Jurkat, Clone E6-1 (cell line): ENCODE results near the gene HAUS3. TPM values are rescaled to one million over a fixed set of nuclear protein-coding genes. Genes with fewer than 3 reads are reported as not detected.

Experiments
- DNase-seq: peaks from one replicate; pipeline ENCODE4 v3.0.0-alpha.2; 2011; ENCODE audit warnings: low read depth, low spot score
- H3K4me3 ChIP-seq: 2 replicates; pipeline ENCODE4 v1.5.1; 2011; ENCODE audit warnings: mild to moderate bottlenecking, low read length, control low read depth, moderate library complexity
- polyA plus RNA-seq: library from polyadenylated mRNA; unstranded; fragments of >200 nt; gene quantifications from one replicate; pipeline ENCODE4 v1.2.1, GENCODE V29; 2012; ENCODE audit warnings: missing spikeins; ENCODE audit not compliant: insufficient read length, insufficient read depth

The HAUS3 gene, protein sequence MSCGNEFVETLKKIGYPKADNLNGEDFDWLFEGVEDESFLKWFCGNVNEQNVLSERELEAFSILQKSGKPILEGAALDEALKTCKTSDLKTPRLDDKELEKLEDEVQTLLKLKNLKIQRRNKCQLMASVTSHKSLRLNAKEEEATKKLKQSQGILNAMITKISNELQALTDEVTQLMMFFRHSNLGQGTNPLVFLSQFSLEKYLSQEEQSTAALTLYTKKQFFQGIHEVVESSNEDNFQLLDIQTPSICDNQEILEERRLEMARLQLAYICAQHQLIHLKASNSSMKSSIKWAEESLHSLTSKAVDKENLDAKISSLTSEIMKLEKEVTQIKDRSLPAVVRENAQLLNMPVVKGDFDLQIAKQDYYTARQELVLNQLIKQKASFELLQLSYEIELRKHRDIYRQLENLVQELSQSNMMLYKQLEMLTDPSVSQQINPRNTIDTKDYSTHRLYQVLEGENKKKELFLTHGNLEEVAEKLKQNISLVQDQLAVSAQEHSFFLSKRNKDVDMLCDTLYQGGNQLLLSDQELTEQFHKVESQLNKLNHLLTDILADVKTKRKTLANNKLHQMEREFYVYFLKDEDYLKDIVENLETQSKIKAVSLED
- polyA plus RNA-seq: 12.1 TPM

DNA sequence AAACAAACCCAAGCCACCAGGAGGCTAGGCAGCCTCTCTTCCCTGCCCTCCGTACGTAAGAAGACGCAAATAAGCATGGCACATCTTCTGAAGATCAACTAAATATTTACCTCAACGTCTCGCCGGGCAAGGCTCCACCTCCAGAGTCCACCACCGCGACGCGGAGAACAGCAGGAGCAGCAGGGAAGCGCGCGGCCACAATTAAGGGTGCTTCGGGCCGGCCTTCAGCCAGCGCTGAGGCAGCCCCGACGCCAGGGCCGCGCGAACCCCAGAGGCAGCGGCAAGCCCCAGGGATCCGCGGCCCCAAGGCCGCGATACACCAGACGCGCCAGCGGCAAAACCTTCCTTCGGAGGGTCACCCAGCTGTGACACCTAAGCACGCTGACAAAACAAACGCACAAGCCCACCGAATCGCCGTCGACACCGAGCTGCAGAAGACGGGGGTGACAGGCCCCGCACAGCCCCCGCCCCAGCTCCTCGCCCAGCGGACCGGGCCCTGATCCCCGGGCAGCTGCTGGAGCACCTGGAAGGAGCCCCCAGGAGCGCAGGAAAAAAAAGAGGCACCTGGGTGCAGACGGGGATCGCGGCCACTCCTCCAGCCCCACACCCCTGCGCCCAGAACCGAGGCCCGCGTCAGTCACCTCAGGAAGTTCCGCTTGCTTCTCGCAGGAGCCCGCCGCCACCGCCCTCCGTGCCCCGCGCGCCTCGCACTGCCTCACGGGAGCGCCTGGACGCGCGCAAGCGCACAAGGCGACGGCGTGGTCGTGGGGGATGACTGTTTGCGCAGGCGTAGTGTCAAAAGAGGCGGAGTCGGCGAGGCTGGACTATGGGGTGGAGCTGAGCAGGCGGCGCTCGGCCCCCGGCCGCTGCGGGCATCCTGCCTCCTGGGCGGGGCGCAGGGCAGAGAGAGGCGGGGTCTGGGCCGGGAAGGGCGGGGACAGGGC lies at the start of gene HAUS3, which contains the start of gene POLN:
Gene HAUS3 (minus strand): TSS at position 712 of the 944 bp plus-strand sequence. CDS start 1,175 bp downstream, outside the sequence.
Gene POLN (minus strand): TSS at position 712 of the 944 bp plus-strand sequence. CDS start 12,890 bp downstream, outside the sequence.
- H3K4me3 ChIP-seq: peak within 1 kb of the TSS; percentile 89
- DNase-seq: peak; percentile 95

DNA sequence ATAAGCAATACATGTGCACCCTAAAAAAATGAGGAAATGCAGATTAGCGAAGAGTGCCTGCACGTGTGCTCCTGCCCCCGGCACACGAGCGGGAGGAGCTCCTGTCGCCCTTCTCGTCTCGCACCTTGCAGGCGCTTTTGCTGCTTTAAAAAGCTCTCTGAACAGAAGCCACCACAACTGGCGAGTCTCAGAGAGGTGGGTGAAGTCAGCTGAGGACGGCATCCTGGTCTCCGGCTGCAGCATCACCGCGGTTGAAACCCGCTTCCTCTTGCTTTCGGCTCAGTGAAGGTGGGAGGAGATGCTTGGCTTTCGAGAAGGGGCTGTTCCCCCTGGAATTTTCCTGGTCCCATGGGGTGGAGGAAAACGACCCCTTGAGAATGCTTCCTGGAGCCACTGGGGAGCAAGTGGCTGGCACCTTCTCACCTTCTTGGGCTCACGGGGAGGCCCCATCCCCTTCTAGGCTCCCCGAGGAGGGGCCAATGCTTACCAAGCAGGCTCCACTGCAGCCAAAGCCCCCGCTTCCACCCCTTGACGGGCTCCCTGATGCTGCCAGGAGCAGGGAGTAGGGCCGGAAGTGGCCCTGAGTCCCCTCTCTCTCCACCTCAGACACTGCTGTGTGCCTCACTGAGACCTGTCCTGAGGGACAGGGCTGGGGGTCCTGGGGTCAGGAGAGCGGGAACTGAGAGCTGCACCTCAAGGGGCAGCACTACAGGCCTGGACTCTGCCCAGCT lies 49.2 kb upstream of the HAUS3 start:
- DNase-seq: peak; percentile 93

DNA sequence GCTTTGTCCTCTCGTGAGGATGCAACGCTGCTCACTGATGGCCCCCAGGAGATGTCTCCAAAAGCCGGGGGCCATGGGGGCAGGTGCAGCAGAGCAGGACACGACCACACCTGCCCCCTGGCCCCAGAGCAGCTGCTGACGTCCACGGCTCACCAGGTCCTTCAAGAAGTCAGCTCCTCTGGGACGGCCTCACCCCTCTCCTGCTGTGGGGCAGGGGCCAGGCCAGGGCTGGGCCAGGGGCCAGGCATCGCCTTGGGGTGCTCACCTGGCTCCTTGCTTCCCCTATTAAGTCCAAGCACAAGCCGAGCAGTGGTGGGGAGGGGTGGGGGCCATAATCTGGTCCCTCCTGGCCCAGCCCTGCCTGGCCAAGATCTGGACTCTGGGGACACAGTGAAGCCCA lies 48.6 kb upstream of the HAUS3 start:
- DNase-seq: no peak
- H3K4me3 ChIP-seq: no peak overlapping the region

More for the DNA sequence above, 49.2 kb upstream of the HAUS3 start:
- peak overlapping the region; percentile 13; the same call in 1 of the 2 replicates for H3K4me3 ChIP-seq

DNA sequence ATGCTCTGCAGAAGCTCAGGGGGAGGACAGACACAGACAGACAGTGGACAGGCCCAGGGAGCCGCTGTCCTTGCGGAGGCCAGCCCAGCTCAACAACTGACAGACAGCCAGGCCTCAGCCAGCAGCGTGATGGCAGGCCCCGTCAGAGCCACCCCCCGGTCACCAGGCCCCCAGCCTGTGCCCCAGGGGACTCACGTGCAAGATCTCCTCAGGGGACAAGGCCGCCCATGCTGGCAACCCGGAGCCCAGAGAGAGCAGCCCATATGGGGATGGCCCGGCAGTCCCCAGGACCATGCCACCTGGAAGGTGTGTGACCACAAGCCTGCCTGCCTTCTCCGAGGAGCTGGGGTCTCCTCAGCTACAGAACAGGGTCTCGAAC lies 48.0 kb upstream of the HAUS3 start:
- no peak for DNase-seq
- no peak overlapping the region for H3K4me3 ChIP-seq

DNA sequence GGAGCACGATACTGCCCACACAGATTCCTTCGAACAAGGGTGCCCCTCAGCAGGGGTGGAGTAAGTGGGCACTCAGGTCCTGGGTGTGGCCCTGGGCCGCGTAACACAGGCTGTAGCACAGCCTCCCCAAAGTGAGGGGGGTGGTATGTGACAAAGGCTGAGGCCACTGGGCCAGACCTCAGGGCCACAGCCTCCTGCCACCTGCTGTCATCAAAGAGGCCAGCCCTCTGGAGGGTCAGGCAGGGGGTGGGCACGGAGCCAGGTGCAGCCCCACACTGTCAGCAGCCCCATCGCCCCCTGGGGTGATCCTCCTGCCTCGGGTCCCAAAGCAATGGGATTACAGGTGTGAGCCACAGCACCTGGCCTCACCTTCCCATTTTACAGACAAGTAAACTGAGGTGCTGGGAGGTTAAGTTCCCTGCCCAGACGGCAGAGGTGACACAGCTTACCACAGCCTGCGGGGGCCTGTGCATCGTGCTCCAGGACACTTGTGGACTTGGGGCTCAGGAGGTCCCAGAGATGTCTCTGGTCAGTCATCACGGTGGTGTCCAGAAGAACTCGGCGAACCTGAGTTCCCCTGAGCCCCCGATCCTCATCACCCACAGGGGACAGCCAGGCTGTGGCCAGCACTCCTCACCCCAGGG lies 47.5 kb upstream of the HAUS3 start:
- DNase-seq: no peak
- H3K4me3 ChIP-seq: no peak overlapping the region

DNA sequence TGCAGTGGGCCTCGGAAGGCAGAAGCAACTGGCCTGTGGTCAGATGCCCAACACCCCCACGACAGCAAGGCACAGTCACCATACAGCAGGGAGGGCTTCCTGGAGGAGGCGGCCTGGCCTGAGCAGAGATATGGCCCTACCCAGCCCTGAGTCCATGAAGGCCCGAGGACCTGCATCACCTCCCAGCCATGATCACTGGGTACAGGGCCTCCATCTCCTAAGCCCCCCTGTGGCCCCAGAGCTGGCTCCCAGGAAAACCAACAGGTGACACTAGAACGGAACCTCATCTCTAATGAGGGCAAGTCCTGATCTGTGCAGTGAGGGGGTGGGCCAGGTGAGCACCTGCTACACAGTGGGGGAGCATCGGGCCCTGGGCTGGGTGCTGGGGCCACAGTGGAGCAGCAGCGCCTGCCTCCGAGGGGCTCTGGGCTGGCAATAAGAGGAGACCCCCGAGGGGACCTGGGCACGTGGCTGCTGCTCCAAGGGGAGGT lies 46.2 kb upstream of the HAUS3 start:
- DNase-seq: no peak
- no peak overlapping the region for H3K4me3 ChIP-seq

DNA sequence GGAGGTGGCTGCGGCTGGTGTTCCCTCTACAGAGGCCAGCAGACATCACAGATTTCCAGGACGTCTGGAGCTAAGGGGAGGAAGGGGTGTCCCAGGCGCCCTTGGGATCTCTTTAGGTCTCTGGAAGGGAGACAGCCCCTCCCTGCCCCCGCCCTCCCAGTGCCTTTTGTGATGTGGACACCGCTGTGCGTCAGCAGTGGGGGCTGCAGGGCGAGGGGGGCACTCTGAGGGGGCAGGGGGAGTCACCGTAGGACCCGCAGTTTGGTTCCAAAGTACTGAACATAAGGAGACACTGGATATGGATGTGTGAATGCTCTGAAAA lies 45.6 kb upstream of the HAUS3 start:
- H3K4me3 ChIP-seq: no peak overlapping the region
- DNase-seq: no peak

DNA sequence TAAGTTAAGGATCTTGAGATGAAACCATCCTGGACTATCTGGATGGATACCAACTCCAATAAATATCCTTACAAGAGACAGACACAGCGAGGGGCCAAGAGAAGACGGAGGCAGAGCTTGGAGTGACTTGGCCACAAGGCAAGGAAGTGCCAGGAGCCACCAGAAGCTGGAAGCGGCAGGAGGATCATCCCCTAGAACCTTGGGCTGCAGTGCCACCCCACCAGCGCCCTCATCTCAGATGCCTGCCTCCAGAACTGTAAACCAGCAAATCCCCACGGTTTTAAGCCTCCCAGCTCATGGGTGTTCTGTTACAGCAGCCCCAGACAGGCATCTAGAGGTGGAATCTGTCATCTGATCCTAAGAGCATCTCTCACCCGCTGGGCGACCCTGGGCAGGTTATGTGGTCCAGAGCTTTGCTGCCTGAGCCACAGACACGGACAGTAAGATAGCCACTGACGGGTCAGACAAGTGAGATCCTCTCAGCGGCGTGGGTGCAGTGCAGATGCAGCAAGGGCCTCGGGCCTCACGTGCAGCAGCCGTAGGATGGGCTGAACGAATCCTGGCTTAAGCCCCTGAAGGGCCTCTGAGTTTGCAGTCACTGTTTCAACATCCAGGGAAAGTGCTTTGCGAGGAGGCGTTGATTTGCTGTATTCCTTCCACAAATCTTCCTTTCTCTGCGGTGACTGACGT lies 45.1 kb upstream of the HAUS3 start:
- DNase-seq: no peak
- no peak overlapping the region for H3K4me3 ChIP-seq

DNA sequence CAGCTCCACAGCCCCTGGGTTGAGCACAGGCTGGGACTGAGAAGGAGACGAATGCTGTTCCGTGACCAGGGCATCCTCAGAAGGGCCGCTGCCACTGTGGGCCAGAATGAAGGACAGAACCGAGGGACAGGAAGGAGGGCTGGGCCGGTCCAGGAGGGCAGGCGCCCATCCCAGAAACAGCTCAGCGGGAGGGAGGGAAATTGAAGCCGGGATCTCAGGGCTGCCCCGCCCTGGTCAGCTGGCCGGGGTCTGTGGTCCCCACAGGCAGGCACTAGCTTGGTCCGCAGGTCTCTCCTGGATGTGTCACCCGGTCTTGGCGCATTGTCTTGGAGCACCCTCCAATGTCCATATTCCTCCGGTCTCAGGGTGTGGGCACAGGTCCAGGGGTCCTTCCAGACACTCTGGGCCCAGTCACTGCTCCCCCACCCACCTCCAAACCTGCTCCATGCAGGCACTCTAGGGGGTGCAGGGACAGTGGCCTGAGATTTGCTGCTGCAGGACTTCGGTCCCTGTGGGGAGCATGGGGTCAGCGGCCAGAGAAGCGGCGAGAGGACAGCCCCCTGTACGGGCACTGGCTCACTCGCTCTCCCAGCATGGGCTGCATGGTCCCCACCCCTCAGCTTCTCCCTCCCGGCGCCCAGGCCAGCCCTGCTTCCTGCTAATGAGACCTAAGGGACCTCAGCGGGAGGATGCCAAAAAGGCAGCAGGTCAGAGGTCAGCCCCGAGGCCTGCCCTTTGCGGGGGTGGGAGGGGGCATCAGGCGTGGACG lies 43.9 kb upstream of the HAUS3 start:
- no peak for DNase-seq
- H3K4me3 ChIP-seq: no peak overlapping the region

DNA sequence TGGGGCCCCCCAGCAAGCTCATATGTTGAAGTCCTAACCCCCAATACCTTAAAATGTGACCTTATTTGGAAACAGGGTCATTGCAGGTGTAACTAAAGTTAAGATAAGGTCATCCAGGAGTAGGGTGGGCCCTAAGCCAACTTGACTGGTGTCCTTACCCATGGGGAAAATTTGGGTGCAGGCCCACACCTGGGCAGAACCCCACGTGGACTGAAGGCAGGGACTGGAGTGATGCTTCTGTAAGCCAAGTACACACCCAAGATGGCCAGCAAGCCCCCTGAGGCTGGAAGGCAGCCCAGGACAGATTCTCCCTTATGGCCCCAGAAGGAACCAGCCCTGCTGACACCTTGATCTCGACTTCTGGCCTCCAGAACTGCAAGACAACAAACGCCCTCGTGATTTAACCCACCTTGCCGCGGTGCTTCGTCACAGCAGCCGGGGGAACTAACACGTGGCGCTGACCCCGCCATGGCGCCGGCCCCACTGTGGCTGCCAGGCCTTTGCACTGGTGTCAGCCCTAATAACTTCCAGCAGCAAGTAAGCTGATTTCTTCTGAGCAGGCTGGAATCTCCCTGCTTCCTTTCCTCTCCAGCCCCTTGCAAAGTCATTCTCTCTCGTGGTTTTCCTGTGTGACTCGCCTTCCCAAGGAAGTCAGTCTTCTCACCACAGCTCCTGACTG lies 43.2 kb upstream of the HAUS3 start:
- no peak for DNase-seq
- no peak overlapping the region for H3K4me3 ChIP-seq

DNA sequence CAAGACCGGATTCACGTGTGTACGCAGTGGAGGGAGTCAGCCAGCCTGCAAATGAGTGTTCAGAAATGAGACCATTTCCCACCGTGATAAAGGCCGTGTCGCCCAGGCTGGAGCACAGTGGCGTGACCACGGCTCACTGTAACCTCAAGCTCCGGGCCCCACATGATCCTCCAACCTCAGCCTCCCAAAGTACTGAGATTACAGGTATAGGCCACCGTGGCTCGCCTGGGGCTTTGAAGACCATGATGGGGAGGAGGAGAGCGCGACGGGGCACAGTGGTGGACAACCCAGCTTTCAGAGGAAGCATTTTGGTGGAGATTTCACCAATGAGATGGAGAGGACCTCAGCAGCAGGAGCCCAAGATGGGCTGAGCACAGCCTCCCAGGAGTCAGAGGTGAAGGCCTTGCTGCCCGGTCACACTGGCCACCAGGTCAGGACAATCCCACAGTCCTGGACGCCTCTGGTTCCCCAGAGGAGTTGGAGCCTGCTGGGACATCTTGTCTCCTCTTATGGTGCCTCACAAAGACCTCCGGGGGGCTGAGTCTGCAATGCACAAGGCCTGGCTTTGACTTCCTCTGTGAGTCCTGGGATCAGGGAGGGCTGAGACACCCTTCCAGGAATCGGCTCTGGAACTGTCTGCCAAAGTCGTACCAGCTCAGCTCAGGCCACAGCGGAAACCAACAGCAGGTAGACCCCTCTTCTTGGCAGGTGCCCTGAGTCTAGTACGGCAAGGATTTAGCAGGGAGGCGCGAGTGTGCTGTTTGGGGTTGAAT lies 42.4 kb upstream of the HAUS3 start:
- no peak overlapping the region for H3K4me3 ChIP-seq
- no peak for DNase-seq

DNA sequence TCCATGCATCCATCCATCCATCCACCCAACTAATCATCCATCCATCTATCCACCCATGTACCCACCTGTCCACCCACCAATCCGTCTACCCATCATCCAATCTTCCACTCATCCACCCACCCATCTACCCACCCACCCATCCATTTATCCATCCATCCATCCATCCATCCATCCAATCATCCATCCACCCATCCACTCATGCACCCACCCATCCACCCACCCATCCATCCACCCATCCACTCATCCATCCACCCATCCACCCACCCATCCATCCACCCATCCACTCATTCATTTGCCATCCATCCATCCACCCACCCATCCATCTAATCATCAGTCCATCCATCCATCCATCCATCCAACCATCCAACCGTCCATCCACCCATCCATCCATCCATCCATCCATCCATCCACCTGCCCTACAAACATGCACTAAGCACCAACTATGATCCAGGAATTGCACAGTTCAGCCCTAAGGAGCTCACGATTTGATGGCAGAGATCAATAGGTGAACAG lies 41.3 kb upstream of the HAUS3 start:
- DNase-seq: no peak
- no peak overlapping the region for H3K4me3 ChIP-seq

DNA sequence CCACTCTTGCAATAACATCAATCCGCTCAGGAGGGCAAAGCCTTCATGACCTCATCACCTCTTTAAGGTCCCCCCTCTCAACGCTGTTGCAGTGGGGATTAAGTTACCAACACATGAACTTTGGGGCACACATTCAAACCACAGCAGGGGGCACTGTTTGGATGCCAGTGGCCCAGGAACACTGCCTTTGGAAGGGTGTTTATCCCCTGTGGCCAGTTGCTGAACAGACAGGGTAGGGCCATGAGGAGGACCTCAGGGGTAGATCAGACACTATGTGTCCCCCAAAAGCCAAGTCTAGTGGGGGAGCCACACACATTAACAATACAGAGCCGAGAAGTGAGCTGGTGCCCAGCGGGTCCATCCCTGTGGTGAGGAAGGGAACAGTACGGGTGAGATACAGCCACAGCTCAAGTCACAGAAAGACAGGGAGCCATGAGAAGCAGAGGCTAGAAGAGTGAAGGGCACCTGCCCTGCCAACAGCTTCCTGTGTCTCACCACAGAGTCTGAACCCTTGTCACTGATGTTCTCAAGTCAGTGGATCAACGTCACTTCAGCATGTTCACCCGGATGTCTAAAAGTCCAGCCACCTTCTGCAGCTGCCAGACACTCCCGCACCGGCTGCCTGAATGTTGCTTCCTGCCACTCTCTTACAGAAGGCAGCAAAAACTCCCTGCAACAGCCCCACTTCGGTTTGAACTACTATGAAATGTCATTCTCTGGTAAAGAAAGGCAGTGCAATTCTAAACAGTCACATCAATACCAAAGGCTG lies 39.8 kb upstream of the HAUS3 start:
- H3K4me3 ChIP-seq: peak overlapping the region; percentile 42

DNA sequence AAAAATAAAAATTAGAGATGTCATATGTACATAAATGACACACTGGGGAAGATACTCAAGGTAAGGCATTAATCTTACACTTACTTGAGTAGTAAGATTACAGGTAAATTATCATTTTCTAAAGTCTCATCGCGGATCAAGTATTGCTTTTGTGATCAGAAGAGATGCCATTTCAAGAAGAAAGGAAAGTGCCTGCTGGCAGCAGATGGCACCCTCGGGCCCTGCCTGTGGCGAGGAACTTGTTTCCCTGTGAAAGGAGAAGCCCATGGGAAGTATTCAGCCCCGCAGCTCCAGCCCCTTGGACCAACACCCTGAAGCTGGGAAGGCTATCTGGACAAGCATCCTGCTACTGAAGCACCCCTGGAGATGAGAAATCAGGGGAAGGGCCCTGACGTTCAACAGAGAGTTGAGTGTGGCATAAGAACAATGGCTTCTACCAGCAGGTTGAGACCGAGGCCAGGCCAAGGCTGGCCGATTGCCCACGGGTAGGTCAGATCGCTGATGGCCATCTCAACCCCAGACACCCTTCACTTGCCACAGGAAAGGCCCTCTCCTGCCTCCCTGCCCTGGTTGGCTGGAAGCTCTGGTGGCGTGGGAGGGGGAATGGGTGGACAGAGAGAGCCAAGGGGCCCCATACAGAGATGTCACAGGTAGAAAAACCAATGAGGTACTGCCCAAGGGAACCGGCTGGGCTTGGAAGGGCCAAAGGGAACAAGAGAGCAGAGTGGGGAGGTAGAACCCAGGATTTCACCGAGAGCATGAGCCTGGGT lies 38.8 kb upstream of the HAUS3 start:
- no peak overlapping the region for H3K4me3 ChIP-seq
- DNase-seq: no peak

More for the DNA sequence above, 39.8 kb upstream of the HAUS3 start:
- peak; percentile 98 for DNase-seq
